Measurements from ENCODE around the gene ATF6.

ATF6 gene

DNA sequence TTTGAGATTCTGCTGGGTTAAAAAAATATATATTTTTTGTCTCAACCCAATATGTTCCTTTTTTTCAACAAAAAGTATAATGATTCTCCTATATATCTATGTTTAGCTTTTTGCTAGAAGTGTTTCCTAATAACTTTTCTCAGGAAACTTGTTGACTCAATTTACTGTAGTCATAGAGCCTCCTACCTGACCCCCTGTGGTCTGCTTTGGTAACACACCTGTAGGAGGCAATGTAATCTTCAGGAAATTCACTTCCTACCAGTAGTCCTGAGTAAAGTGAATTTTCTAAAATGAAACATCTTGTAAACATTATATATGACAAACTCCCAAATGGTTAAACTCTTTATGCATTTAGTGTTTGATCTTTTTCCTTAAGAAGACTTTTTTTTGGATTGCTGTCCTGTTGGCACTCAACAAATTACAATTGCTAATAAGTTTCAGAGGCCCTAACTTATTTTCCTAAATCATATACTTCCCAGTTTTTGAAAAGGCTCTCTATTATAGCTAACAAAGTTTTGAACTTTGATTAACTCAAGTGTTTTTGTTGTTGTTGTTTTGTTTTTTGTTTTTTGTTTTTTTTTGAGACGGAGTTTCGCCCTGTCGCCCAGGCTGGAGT, 139.3 kb downstream of the ATF6 start:
- no peak for DNase-seq

DNA sequence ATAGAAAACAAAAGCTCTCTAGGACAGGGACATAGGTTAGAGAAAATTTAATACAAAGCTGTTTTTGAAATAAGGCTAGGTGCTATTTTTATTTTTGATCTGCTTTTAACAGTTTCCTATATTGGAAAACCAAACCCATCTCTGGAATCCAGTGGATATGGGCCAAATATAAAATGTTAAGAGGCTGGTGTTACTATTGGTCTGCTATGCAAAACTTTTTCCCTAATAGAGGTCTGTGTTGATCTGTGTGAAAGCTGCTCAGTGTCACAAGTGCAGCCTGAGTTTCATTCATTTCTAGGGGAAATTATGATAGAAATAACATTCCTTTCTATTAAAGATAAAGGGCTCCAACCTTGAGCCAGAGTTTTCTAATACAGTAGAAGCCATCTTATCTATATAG, 141.1 kb downstream of the ATF6 start:
- no peak for DNase-seq

- DNase-seq, result no peak
Observed at GRCh38 chr1:161908264-161908663, 142.1 kb downstream of the ATF6 start.

DNA sequence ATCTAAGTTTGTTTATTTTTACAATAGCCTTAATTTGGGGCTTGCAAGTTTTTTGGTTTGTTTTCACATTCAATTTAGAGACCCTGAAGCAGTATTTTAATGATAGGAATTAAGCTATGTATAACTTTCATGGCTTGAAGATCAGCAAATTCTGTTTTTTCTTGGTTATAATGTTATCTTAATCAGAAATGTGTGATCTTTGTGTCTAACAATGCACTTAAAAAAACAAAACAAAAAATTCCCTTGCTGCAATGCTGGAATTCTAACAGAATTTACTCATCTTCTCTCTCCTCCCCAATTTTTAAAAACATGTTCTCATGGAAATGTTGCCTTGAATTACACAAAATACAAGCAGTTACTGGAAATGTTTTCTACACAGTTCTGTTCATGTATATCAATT, 144.5 kb downstream of the ATF6 start:
- DNase-seq, result no peak

- no peak for DNase-seq
Observed at GRCh38 chr1:161913482-161914140, 147.5 kb downstream of the ATF6 start.

DNA sequence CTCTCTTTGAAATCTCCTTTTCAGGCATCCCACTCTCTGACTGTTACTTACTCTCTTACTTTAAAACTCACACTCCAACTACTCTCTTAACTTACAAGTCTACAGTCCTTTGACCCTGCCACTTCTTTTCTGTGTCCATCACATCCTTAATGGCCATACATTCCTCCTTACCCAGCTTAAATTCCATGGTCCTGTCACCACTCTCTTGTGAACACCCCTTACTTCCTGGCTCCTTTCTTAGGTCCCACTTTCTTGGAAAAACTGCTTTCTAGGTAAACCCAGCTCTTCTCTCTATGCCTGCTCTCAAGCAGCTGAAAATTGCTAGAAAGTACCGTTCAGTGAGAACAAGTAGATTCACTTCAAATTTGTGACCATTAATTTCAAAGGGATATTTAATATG, 148.5 kb downstream of the ATF6 start:
- no peak for DNase-seq

DNA sequence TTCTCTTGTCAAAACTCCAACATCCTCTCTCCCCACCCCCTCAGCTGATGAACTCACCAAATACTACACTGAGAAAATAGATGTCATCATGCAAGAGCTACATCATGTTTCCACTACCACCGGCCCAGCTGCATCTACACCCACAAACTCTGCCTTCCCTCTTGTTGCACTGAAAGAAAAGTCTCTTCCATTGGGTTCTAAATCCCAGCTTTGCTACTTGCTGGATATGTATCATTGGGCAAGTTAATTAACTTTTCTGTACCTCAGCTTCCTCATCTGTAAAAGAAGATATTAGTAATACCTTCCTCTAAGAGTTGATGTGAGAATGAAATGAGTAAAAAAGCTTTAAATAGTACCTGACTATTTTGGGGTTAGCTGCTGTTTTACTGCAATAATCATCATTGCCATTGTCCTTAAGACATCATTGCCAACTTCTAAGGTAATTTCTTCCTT, 149.0 kb downstream of the ATF6 start:
- DNase-seq, result no peak

- DNase-seq, result no peak
Observed at GRCh38 chr1:161915978-161916377, 149.9 kb downstream of the ATF6 start.

GRCh38 chr1:161919229-161919628, 153.1 kb downstream of the ATF6 start:
- no peak for DNase-seq

DNA sequence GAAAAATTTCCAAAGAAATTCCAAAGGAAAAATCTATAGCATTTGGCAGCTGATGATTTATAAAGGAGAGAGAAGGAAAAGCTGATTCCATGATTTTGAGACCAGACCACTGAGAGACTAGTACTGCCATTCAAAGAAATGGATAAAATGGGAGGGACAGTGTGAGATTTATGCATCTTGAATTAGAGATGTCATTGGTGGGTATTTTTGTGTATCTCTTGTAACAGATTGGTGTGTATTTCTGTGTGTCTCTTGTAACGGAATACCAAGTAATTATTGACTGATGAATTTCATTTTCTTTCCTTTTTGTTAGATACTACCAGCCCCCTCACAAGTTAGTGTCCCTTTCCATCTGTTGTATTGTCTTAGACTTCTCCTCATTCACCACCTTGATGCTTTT, 155.4 kb downstream of the ATF6 start:
- DNase-seq, result no peak

- no peak for DNase-seq
Observed at GRCh38 chr1:161921990-161922389, 155.9 kb downstream of the ATF6 start.

DNA sequence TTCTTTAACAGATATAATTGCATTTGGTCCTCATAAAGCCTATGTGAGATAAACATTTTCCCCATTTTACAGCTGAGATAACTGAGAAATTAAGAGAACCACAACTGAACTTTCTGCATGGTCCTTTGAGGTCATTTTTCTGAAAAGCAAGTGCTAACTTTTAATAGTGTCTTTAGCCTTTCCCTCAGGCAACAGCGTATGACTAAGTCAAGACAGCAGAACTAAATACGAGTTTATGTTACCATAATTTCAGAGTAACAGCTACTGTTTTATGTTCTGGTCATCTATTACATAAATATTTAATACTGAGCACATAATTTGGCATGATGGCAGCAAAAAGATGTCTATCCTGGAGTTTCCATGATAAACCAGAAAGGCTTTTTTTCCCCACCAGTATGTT, 161.9 kb downstream of the ATF6 start:
- no peak for DNase-seq

DNA sequence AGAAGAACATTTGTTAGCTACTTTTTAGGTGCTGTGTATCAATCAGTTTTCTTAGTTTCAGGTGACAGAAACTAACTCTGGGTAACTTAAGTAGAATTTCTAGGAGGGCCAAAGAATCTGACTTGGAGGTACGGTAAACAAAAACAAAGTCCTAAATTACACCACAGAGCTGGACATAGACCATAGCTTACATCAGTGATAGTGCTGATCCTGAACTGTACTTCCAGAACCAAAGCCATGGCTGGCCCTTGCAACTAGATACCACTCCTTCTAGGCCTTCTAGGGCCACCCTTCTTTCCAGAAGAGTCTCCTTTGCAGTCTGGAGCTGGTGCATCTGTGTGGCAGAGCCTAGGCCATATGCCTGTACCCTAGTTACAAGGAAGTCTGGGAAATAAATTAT, 163.0 kb downstream of the ATF6 start:
- DNase-seq, result no peak

DNA sequence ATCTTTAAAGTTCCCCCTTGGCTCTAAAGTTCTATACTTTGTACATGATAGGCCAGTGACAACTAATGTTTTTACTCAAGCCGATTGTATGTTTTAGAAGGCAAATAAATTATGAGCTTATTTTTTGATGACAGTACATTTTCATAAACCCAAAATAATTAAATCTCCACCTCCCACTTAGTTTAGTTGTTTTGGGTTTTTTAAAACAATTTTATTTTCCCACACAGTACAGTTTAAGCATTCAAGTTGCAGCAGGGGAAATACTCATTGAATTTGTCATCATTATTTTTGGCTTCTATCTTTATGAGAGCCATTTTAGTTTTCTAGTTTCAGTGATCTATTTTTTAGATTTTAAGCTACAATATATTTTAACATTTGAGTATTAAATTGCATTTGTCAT, 163.9 kb downstream of the ATF6 start:
- DNase-seq, result no peak

- DNase-seq, result no peak
Observed at GRCh38 chr1:161932668-161933067, 166.5 kb downstream of the ATF6 start.

- DNase-seq, result no peak
Observed at GRCh38 chr1:161933592-161934588, 167.8 kb downstream of the ATF6 start.

- DNase-seq, result no peak
Observed at GRCh38 chr1:161935264-161935663, 169.1 kb downstream of the ATF6 start.

GRCh38 chr1:161936786-161937185, 170.7 kb downstream of the ATF6 start:
- no peak for DNase-seq

DNA sequence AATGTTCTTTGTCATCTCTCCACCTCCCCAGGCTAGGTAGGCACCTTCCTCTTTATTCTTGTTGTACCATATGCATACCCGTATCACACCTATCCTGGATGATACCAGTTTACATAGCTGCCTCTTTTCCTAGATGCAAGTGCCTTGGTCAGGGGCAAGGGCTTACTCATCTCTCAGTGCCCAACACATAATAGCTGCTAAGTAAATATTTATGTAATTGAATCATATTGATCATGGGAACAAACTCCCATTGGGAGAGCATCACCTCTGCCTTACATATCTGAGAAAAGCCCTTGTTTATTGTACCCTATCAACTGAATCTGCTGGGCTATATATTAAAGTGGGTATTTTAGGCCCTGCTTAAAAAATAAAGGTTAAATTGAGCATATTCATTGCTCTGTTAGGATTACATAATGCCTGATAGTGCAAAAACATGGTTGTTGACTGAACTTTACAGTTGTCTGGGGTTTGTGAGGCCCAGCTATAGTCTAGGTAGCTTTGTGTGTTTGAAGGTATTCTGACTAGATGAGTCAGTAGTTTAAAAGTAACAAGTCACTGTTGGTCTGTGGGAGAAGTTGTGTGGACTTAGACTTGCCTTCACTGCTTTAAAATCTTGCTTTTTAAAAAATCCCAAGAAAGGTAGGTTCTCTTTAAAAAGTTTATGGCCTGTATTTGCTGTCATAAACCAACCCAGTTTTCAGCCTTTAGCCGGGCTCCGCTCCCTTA, 174.9 kb downstream of the ATF6 start:
- no peak for DNase-seq

GRCh38 chr1:161941726-161942436, 175.8 kb downstream of the ATF6 start:
- no peak for DNase-seq

GRCh38 chr1:161943737-161944136, 177.6 kb downstream of the ATF6 start:
- no peak for DNase-seq

- no peak for DNase-seq
Observed at GRCh38 chr1:161944381-161944780, 178.3 kb downstream of the ATF6 start.

Data from NCI-H2227 treated with DMSO at 0.1 percent for 48 hours (cell line).